Tibial nerve (tissue), 4 donors: Measurements from ENCODE around the gene PSORS1C2. TPM values are rescaled to one million over a fixed set of nuclear protein-coding genes. Genes with fewer than 3 reads are reported as not detected.

Experiments used
- DNase-seq, 2 donors: peaks; one replicate each; pipeline ENCODE4 v3.0.0-alpha.2; 2019; ENCODE audit warnings: low spot score in 2 of 2
- H3K27ac ChIP-seq, 4 donors: fragments of 200-600 bp; sonication (generic) in 3 of 4; one replicate each; pipeline ENCODE4 v1.5.1; 2017 to 2019; ENCODE audit warnings: mild to moderate bottlenecking in 1 of 4
- H3K27me3 ChIP-seq, 2 donors: fragments of 200-600 bp; sonication (generic) in 1 of 2; one replicate each; pipeline versions ENCODE4 v1.5.1 to v1.6.0; 2017 to 2019
- H3K36me3 ChIP-seq, 3 donors: fragments of 200-600 bp; sonication (generic); one replicate each; pipeline ENCODE4 v1.5.1; 2018 to 2019
- H3K4me1 ChIP-seq, 4 donors: fragments of 200-600 bp; sonication (generic) in 3 of 4; one replicate each; pipeline ENCODE4 v1.5.1; 2017 to 2019
- H3K4me3 ChIP-seq, 4 donors: fragments of 200-600 bp; sonication (generic) in 3 of 4; one replicate each; pipeline ENCODE4 v1.5.1; 2017 to 2019; ENCODE audit warnings: mild to moderate bottlenecking in 1 of 4, moderate library complexity in 1 of 4
- H3K9me3 ChIP-seq, 4 donors: fragments of 200-600 bp; sonication (generic) in 3 of 4; one replicate each; pipeline ENCODE4 v1.5.1; 2017 to 2019
- EP300 ChIP-seq, 2 donors: sonication (generic); formaldehyde crosslinking; IDR thresholded peaks; one replicate each; pipeline ENCODE4 v1.6.1; 2017; ENCODE audit warnings: antibody characterized with exemption in 2 of 2, mild to moderate bottlenecking in 1 of 2
- POLR2A ChIP-seq, 2 donors: fragments of 450-650 bp; IDR thresholded peaks; one replicate each; pipeline ENCODE4 v1.6.1; 2017; ENCODE audit warnings: antibody characterized with exemption in 2 of 2, mild to moderate bottlenecking in 2 of 2, moderate library complexity in 2 of 2
- WGBS, 2 donors: methylation state at CpG; one replicate each; pipeline ENCODE4 v1.1.5; 2018; 5-methylcytosine and 5-hydroxymethylcytosine counted together
- total RNA-seq, 4 donors: library from RNA; depleted of rRNA; stranded (reverse); fragments of >200 nt; gene quantifications; one replicate each; pipeline ENCODE4 v1.1.0, GENCODE V29; 2016
- TF ChIP-seq, protein P1 (sequence below), 5 experiments: fragments of 200-600 bp in 3 of 5; fragments of 450-650 bp in 2 of 5; sonication (generic) in 3 of 5; IDR thresholded peaks; one replicate each; pipeline ENCODE4 v1.5.1; 2016 to 2019; ENCODE audit warnings: antibody characterized with exemption in 5 of 5, mild to moderate bottlenecking in 3 of 5, moderate library complexity in 2 of 5

PSORS1C2 gene
- total RNA-seq, 4 donors from 2014 or later = not detected

DNA sequence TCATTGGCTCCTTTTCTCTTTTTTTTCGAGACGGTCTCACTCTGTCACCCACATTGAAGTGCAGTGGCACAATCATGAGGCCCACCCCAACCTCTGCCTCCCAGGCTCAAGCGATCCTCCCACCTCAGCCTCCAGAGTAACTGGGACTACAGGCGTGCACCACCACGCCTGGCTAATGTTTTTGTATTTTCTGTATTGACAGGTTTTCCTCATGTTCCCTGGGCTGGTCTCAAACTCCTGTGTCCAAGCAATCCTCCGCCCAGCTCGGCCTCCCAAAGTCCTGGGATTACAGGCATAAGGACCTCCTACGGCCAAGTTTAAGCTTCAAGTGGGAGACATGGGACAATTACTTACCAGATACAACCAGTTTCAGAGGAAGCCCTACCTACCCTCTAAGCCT lies 41.0 kb upstream of the PSORS1C2 start:
- Histone ChIP-seq H3K4me1 (no peaks in the 10 kb centered on the region), H3K36me3 (no peaks in the 10 kb centered on the region), H3K27me3 (no peaks in the 10 kb centered on the region), H3K4me3 (peak overlapping the region in 2 of 4 donors; percentile 38 to 49), H3K9me3 (no peaks in the 10 kb centered on the region), H3K27ac (peak overlapping the region in 1 of 4 donors; percentile 40)
- WGBS, 2 donors = 92 to 96% methylated on average over 8 of the region's 8 CpGs
- no peak for DNase-seq
- TF ChIP-seq POLR2A (IDR thresholded peaks at IDR 0.05) = no peak
- TF ChIP-seq, protein P1, sequence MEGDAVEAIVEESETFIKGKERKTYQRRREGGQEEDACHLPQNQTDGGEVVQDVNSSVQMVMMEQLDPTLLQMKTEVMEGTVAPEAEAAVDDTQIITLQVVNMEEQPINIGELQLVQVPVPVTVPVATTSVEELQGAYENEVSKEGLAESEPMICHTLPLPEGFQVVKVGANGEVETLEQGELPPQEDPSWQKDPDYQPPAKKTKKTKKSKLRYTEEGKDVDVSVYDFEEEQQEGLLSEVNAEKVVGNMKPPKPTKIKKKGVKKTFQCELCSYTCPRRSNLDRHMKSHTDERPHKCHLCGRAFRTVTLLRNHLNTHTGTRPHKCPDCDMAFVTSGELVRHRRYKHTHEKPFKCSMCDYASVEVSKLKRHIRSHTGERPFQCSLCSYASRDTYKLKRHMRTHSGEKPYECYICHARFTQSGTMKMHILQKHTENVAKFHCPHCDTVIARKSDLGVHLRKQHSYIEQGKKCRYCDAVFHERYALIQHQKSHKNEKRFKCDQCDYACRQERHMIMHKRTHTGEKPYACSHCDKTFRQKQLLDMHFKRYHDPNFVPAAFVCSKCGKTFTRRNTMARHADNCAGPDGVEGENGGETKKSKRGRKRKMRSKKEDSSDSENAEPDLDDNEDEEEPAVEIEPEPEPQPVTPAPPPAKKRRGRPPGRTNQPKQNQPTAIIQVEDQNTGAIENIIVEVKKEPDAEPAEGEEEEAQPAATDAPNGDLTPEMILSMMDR (IDR thresholded peaks at IDR 0.05) = no peak
- no peak for TF ChIP-seq EP300 (IDR thresholded peaks at IDR 0.05)

DNA sequence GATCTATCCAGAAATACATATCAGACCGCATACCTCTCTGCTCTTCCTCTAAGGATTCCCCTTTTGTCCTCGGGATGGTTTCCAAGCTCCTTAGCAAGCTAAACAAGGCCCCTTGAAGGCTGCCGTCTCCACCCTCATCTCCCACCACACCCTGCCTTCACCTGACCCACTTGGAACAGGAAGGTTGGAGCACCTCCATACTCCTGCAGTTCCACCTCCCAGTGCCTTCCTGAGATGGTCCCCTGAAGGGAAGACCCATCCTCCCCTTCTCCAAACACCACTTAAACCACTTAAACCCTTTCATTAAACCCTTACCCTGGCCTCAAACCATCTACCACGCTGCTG lies 40.1 kb upstream of the PSORS1C2 start:
- no peaks in the 10 kb centered on the region for H3K36me3 ChIP-seq
- WGBS, 2 donors = 78 to 81% methylated on average over 4 of the region's 4 CpGs
- no peaks in the 10 kb centered on the region for H3K4me1 ChIP-seq
- H3K27me3 ChIP-seq = no peaks in the 10 kb centered on the region
- H3K27ac ChIP-seq = no peak overlapping the region
- TF ChIP-seq EP300 (IDR thresholded peaks at IDR 0.05) (no peak), POLR2A (IDR thresholded peaks at IDR 0.05) (no peak)
- TF ChIP-seq, protein P1 (IDR thresholded peaks at IDR 0.05) = no peak
- H3K9me3 ChIP-seq = no peaks in the 10 kb centered on the region
- DNase-seq = no peak
- H3K4me3 ChIP-seq = no peak overlapping the region

DNA sequence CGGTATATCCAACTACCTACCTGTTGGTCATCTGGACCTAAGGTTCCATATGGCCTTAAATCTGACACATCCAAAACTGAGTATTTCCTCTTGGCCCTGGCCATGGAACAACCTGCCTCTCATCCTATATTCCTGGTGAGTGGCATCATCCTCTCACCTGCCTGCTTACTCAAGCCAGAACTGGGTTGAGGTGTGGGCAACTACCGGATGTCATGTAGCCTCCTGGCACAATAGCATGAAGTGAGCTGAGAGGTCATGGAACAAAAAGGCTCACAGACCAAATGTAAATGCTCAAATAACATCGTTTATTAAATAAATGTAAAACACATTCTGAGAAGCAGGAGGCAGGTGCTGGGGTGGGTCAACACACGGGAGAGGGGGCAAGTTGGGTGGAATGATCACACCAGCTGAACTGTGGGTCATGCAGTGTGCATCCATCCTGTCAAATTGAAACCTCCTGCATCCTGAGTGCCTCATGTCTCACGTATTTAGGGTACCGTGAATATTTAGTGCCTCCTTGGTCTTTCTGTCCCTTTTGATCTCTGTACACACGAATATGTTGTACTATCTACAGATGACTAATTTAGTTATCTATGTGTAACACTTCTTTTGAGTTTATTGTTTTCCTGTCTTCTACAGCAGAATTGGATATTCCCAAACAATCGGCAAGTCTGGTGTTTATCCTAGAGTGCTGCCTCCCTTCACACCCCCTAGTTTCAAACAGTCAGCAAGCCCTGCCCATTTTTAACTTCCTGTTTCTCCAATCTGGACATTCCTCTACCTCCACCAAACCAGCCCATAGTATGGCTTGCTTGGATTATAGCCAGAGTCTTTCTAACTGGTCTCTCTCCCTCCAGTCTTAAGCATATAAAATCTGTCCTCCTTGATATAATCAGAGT lies 39.5 kb upstream of the PSORS1C2 start:
- TF ChIP-seq POLR2A (IDR thresholded peaks at IDR 0.05) (no peak), EP300 (IDR thresholded peaks at IDR 0.05) (no peak)
- TF ChIP-seq, protein P1 (IDR thresholded peaks at IDR 0.05) = no peak
- Histone ChIP-seq H3K36me3 (no peaks in the 10 kb centered on the region), H3K27me3 (no peaks in the 10 kb centered on the region), H3K9me3 (no peaks in the 10 kb centered on the region), H3K4me3 (no peak overlapping the region), H3K4me1 (no peaks in the 10 kb centered on the region), H3K27ac (no peak overlapping the region)
- DNase-seq = no peak
- 61 to 75% methylated on average over 8 of the region's 8 CpGs for whole genome bisulfite sequencing, 2 donors

DNA sequence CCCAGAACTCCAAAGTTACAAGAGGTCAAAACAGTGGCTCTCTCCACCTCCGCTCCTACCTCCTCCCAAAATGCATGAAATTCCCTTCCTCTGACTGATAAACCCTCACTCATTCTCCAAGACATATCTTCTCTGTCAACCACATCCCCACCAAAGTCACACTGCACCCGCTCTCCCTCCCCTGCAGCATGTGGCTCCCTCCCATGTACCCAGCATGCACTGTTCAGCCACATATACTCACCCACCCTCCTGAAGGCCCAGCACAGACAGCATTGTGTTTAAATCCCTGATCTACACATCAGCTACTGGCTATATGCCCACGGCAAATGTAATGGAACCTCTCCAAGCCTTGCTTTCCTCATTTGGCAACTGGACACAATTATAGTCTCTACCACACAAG lies 37.1 kb upstream of the PSORS1C2 start:
- H3K36me3 ChIP-seq = no peaks in the 10 kb centered on the region
- H3K4me1 ChIP-seq = no peaks in the 10 kb centered on the region
- no peak for TF ChIP-seq EP300 (IDR thresholded peaks at IDR 0.05)
- TF ChIP-seq POLR2A (IDR thresholded peaks at IDR 0.05) = no peak
- TF ChIP-seq, protein P1 (IDR thresholded peaks at IDR 0.05) = no peak
- WGBS, 2 donors = 48 to 51% methylated on average over 3 of the region's 3 CpGs
- no peaks in the 10 kb centered on the region for H3K27me3 ChIP-seq
- H3K27ac ChIP-seq = no peak overlapping the region
- DNase-seq = no peak
- H3K4me3 ChIP-seq = no peak overlapping the region
- H3K9me3 ChIP-seq = no peaks in the 10 kb centered on the region

DNA sequence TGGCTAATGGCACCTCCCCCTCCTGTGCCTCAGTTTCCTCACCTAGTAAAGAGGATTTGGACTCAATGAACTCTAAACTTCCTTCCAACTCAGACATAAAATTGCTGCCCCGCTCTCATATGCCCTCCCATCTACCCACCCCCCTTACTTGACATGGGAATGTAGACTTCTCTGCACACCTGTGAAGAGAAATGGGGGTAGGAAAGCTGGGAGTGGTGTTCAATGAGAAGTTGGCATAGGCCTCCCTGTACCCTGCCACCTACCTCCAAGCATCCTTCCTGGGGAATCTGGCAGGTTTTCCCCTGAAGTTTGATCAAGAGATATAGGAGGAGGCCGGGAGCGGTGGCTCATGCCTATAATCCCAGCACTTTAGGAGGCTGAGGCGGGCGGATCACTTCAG lies 35.5 kb upstream of the PSORS1C2 start:
- Histone ChIP-seq H3K27me3 (no peaks in the 10 kb centered on the region), H3K27ac (no peak overlapping the region), H3K9me3 (no peaks in the 10 kb centered on the region), H3K4me3 (no peak overlapping the region), H3K36me3 (no peaks in the 10 kb centered on the region), H3K4me1 (no peaks in the 10 kb centered on the region)
- TF ChIP-seq, protein P1 (IDR thresholded peaks at IDR 0.05) = no peak
- TF ChIP-seq EP300 (IDR thresholded peaks at IDR 0.05) = no peak
- no peak for TF ChIP-seq POLR2A (IDR thresholded peaks at IDR 0.05)
- no peak for DNase-seq
- 79 to 97% methylated on average over 5 of the region's 5 CpGs for WGBS, 2 donors
